GM19397 (cell line): ENCODE data around the gene TNNT3.
"Not testable (repeated sequence)": the region's sequence is repeated elsewhere in the genome, so short reads cannot be mapped to it uniquely, and the experiment has no call there.

Source experiments
- ATAC-seq: cut with Tn5 transposase; IDR thresholded peaks from one replicate; pipeline ENCODE4 v1.9.1; 2021; ENCODE audit warnings: mild to moderate bottlenecking, moderate library complexity; ENCODE audit not compliant: unreplicated experiment

The TNNT3 gene

GRCh38 chr11:1880746-1881441 is 38.6 kb upstream of the TNNT3 start:
- ATAC-seq = no peak

- no peak for ATAC-seq
These were observed 37.9 kb upstream of the TNNT3 start for GRCh38 chr11:1881442-1882264.

GRCh38 chr11:1882265-1883238 is 37.0 kb upstream of the TNNT3 start:
- no peak for ATAC-seq

GRCh38 chr11:1883346-1884302 is 35.9 kb upstream of the TNNT3 start:
- no peak for ATAC-seq

- no peak for ATAC-seq
These were observed 35.2 kb upstream of the TNNT3 start for GRCh38 chr11:1884303-1884700.

GRCh38 chr11:1886551-1886950 is 33.0 kb upstream of the TNNT3 start:
- ATAC-seq = not testable (repeated sequence)

GRCh38 chr11:1887451-1888346 is 31.8 kb upstream of the TNNT3 start:
- ATAC-seq = no peak

GRCh38 chr11:1888347-1888753 is 31.2 kb upstream of the TNNT3 start:
- no peak for ATAC-seq

- no peak for ATAC-seq
These were observed 30.7 kb upstream of the TNNT3 start for GRCh38 chr11:1888811-1889210.

- no peak for ATAC-seq
These were observed 30.1 kb upstream of the TNNT3 start for GRCh38 chr11:1889224-1889930.

- no peak for ATAC-seq
These were observed 29.3 kb upstream of the TNNT3 start for GRCh38 chr11:1889941-1890855.

- ATAC-seq = no peak
These were observed 28.4 kb upstream of the TNNT3 start for GRCh38 chr11:1890856-1891830.

- ATAC-seq = no peak
These were observed 27.7 kb upstream of the TNNT3 start, which contains the start of gene PRR33 for GRCh38 chr11:1891831-1892115. PRR33 (minus strand) TSS chr11:1891895; CDS start chr11:1890584, 1,311 bp downstream.

GRCh38 chr11:1892116-1892515 is 27.4 kb upstream of the TNNT3 start:
- ATAC-seq = no peak

GRCh38 chr11:1892558-1892957 is 26.9 kb upstream of the TNNT3 start:
- no peak for ATAC-seq
